Mucosa of stomach (tissue), 1 donor: ENCODE results near the gene FUCA1.

Experiments
- H3K27me3 ChIP-seq: one replicate; pipeline ENCODE4 v1.7.0; 2013; ENCODE audit warnings: mild to moderate bottlenecking, low read length; ENCODE audit not compliant: control insufficient read depth, insufficient read depth
- H3K36me3 ChIP-seq: one replicate; pipeline ENCODE4 v1.7.0; 2013; ENCODE audit warnings: low read length; ENCODE audit not compliant: control insufficient read depth, insufficient read depth
- H3K4me1 ChIP-seq: one replicate; pipeline ENCODE4 v1.7.0; 2013; ENCODE audit warnings: mild to moderate bottlenecking, low read length; ENCODE audit not compliant: control insufficient read depth, insufficient read depth
- H3K4me3 ChIP-seq: one replicate; pipeline ENCODE4 v1.7.0; 2013; ENCODE audit warnings: low read length
- H3K9ac ChIP-seq: one replicate; pipeline ENCODE4 v1.7.0; 2013; ENCODE audit warnings: mild to moderate bottlenecking, low read length, moderate library complexity
- H3K9me3 ChIP-seq: one replicate; pipeline ENCODE4 v1.7.0; 2013; ENCODE audit warnings: mild to moderate bottlenecking, low read length, moderate library complexity; ENCODE audit not compliant: control insufficient read depth
- donor health status: Pancreatic carcinoma.

FUCA1 gene

GRCh38 chr1:23825076-23825761, 42.9 kb downstream of the FUCA1 start, which contains the start of gene HMGCL:
Gene HMGCL, minus strand, starts transcription at chr1:23825429. Its CDS starts 14 bp downstream, at chr1:23825415.
- Histone ChIP-seq H3K36me3 (no peaks in the 10 kb centered on the region), H3K4me3 (peak within 1 kb of the TSS; percentile 99), H3K4me1 (peaks cover 11% of the 10 kb centered on the region), H3K9me3 (no peaks in the 10 kb centered on the region), H3K27me3 (no peaks in the 10 kb centered on the region), H3K9ac (peak within 1 kb of the TSS; percentile 100)

GRCh38 chr1:23824711-23825075, 43.4 kb downstream of the FUCA1 start:
- Histone ChIP-seq H3K4me1 (peaks cover 11% of the 10 kb centered on the region), H3K36me3 (no peaks in the 10 kb centered on the region), H3K27me3 (no peaks in the 10 kb centered on the region), H3K9me3 (no peaks in the 10 kb centered on the region), H3K4me3 (peak overlapping the region; percentile 99), H3K9ac (peak overlapping the region; percentile 100)

DNA sequence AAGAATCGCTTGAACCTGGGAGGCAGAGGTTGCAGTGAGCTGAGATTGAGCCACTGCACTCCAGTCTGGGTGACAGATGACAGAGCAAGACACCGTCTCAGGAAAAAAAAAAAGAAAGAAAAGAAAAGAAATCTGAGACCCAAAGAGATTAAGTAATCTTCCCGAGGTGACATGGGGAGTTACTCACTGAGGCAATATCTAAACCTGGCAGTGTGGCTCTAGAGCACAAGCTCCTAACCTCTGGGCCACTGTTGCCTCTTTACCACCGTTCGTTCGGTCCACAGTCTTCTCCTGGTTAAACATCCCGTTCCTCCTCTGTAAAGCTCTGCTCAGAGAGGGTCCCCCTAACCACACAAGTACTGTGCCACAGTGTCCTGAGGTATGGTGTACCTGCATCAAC, 44.3 kb downstream of the FUCA1 start:
- H3K27me3 ChIP-seq = no peaks in the 10 kb centered on the region
- no peaks in the 10 kb centered on the region for H3K36me3 ChIP-seq
- H3K9me3 ChIP-seq = no peaks in the 10 kb centered on the region
- H3K9ac ChIP-seq = no peak overlapping the region
- peaks cover 11% of the 10 kb centered on the region for H3K4me1 ChIP-seq
- no peak overlapping the region for H3K4me3 ChIP-seq

DNA sequence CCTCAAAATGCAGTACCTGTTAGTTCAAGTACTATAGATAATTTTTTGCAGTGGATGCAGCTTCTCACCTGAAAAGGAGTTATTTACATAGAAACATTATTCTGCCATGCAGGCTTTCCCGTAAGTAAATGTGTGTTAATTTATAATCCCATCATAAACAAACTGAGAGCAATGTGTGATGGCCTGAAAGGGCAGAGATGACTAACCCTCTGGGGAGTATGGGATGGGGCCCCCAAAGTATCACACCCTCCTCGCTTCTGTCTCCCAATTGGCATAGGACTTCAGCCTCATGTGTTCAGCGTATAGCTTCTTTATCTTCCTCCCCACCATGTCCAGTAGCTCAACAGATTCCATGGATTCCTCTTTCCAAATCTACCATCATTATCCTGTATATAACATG, 50.5 kb downstream of the FUCA1 start:
- Histone ChIP-seq H3K4me3 (no peak overlapping the region), H3K36me3 (no peaks in the 10 kb centered on the region), H3K4me1 (no peaks in the 10 kb centered on the region), H3K9ac (no peak overlapping the region), H3K9me3 (no peaks in the 10 kb centered on the region), H3K27me3 (no peaks in the 10 kb centered on the region)

GRCh38 chr1:23816906-23817305, 51.2 kb downstream of the FUCA1 start:
- H3K4me1 ChIP-seq = no peaks in the 10 kb centered on the region
- no peaks in the 10 kb centered on the region for H3K27me3 ChIP-seq
- H3K4me3 ChIP-seq = no peak overlapping the region
- H3K9me3 ChIP-seq = no peaks in the 10 kb centered on the region
- no peaks in the 10 kb centered on the region for H3K36me3 ChIP-seq
- no peak overlapping the region for H3K9ac ChIP-seq

- Histone ChIP-seq H3K36me3 (no peaks in the 10 kb centered on the region), H3K4me1 (peaks cover 3% of the 10 kb centered on the region), H3K4me3 (no peak overlapping the region), H3K9ac (no peak overlapping the region), H3K9me3 (no peaks in the 10 kb centered on the region), H3K27me3 (no peaks in the 10 kb centered on the region)
These were observed 51.7 kb downstream of the FUCA1 start for GRCh38 chr1:23816361-23816760.

DNA sequence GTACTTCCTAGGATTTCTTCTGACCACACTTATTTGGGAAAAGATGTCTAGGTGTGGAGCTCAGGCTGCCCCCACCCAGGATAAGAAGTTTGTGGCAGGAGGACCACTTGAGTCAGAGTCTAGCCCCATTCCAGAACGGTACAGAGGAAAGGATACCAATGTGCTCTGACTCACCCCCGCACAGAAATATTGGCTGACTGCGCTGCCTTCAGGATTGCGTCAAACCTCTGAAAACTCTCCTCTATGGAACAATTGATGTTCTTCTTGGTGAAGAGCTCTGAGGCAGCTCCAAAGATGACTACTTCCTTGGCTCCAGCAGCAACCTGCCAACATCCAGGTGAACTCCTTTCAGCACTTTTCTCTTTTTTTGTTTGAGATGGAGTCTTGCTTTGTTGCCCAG, 54.1 kb downstream of the FUCA1 start:
- no peak overlapping the region for H3K4me3 ChIP-seq
- no peaks in the 10 kb centered on the region for H3K27me3 ChIP-seq
- no peaks in the 10 kb centered on the region for H3K9me3 ChIP-seq
- H3K4me1 ChIP-seq = peaks cover 20% of the 10 kb centered on the region
- no peaks in the 10 kb centered on the region for H3K36me3 ChIP-seq
- H3K9ac ChIP-seq = no peak overlapping the region

DNA sequence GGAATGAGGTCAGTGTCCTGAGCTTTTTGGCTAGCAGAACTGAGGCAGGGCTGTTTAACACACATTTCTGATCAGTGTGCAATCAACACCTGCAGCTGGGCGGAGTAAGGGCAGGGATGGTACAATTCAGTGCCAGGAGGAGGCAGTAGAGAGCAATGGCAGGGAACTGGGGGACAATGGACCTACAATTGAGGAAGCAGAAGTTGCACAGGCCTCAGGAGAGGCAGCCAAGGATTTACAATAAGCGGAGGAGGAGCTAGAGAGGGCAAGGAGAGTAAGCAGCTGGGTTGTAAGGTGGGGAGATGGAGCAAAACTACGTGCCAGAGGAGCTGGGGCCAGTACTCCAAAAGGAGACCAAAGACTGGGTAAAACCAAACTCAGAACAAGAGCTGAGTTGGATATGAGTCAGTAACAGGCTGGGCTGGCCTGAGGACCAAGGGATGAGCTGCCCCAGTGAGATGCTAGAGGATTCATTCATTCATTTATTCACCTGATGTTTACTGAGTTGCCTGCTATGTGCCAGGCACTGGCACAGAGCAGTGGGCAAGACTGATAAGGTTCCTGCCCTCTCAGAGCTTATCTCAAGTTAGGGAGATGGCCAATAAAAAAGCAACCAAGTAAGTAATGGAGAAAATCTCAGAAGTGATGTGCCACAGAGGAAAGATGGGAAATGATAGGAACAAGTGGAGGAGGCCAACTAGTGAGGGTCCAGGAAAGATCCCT, 57.1 kb downstream of the FUCA1 start:
- H3K4me1 ChIP-seq = peaks cover 20% of the 10 kb centered on the region
- peaks cover 4% of the 10 kb centered on the region for H3K36me3 ChIP-seq
- H3K27me3 ChIP-seq = no peaks in the 10 kb centered on the region
- H3K4me3 ChIP-seq = no peak overlapping the region
- H3K9ac ChIP-seq = no peak overlapping the region
- no peaks in the 10 kb centered on the region for H3K9me3 ChIP-seq

GRCh38 chr1:23809751-23810171, 58.3 kb downstream of the FUCA1 start:
- Histone ChIP-seq H3K9ac (no peak overlapping the region), H3K9me3 (no peaks in the 10 kb centered on the region), H3K4me3 (no peak overlapping the region), H3K4me1 (peaks cover 20% of the 10 kb centered on the region), H3K27me3 (no peaks in the 10 kb centered on the region), H3K36me3 (peaks cover 4% of the 10 kb centered on the region)

GRCh38 chr1:23807453-23807852, 60.6 kb downstream of the FUCA1 start:
- Histone ChIP-seq H3K4me3 (no peak overlapping the region), H3K27me3 (no peaks in the 10 kb centered on the region), H3K4me1 (peaks cover 20% of the 10 kb centered on the region), H3K9ac (no peak overlapping the region), H3K36me3 (peaks cover 9% of the 10 kb centered on the region), H3K9me3 (no peaks in the 10 kb centered on the region)

- Histone ChIP-seq H3K27me3 (no peaks in the 10 kb centered on the region), H3K9ac (no peak overlapping the region), H3K4me1 (peaks cover 23% of the 10 kb centered on the region), H3K4me3 (no peak overlapping the region), H3K9me3 (no peaks in the 10 kb centered on the region), H3K36me3 (peaks cover 9% of the 10 kb centered on the region)
These were observed 61.8 kb downstream of the FUCA1 start for GRCh38 chr1:23806280-23806679.

- Histone ChIP-seq H3K36me3 (peaks cover 9% of the 10 kb centered on the region), H3K4me1 (peaks cover 12% of the 10 kb centered on the region), H3K27me3 (no peaks in the 10 kb centered on the region), H3K9me3 (no peaks in the 10 kb centered on the region), H3K4me3 (no peak overlapping the region), H3K9ac (no peak overlapping the region)
These were observed 63.1 kb downstream of the FUCA1 start for GRCh38 chr1:23805025-23805424.
